ENCODE data around the gene LRTM1. TPM values are rescaled to one million over a fixed set of nuclear protein-coding genes. Genes with fewer than 3 reads are reported as not detected.

LRTM1 gene
- total and polyA plus RNA-seq, 12 donors: not detected

DNA sequence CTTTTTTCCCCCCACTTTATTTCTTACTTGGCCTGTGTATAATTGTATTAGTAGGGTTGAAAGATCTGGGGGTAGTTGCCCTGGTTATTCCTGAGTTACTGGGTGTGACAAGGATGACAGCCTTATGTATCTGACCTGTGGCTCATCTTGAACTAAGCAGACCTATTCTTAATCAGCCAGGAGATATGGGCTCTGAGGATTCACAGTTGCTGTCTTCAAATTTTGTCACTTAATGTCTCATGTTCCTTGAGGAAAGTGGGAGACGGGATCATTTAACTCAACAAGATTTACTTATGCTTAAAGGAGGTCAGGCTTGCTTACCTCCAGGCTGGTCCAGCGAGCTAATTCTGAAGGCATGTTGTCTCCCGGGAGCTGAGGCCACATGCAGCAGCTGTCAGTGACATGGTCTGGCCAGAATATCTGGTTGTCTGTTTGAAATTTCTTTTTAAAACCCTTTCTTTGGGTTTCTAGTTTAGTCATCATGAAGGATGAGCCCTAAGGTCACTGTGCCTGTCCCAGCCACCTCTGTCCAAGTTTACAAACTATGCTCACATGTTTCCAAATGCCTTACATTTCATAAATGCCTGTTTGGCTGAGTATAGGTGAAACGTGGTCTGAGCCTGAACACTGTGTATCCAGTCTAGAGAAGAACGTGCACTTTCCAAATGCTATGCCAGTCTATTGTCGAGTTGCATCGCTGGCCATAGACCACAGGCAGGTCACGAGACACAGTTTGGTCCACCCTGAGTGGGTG lies 26.8 kb downstream of the LRTM1 start:
- TF ChIP-seq, protein P1, sequence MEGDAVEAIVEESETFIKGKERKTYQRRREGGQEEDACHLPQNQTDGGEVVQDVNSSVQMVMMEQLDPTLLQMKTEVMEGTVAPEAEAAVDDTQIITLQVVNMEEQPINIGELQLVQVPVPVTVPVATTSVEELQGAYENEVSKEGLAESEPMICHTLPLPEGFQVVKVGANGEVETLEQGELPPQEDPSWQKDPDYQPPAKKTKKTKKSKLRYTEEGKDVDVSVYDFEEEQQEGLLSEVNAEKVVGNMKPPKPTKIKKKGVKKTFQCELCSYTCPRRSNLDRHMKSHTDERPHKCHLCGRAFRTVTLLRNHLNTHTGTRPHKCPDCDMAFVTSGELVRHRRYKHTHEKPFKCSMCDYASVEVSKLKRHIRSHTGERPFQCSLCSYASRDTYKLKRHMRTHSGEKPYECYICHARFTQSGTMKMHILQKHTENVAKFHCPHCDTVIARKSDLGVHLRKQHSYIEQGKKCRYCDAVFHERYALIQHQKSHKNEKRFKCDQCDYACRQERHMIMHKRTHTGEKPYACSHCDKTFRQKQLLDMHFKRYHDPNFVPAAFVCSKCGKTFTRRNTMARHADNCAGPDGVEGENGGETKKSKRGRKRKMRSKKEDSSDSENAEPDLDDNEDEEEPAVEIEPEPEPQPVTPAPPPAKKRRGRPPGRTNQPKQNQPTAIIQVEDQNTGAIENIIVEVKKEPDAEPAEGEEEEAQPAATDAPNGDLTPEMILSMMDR (IDR thresholded peaks at IDR 0.05): no peak
- no peaks in the 10 kb centered on the region for H3K27me3 ChIP-seq
- H3K4me3 ChIP-seq: no peak overlapping the region
- H3K36me3 ChIP-seq: no peaks in the 10 kb centered on the region
- H3K4me1 ChIP-seq: peaks cover 0 to 20% (median 9%) of the 10 kb centered on the region in 9 donors
- WGBS, 2 donors: 48 to 54% methylated on average over 8 of the region's 8 CpGs
- H3K9me3 ChIP-seq: peaks cover 0 to 6% (median 0%) of the 10 kb centered on the region in 11 donors
- ATAC-seq: peak; percentile 37 to 99 (median 58)
- intact Hi-C loops (cut with DNase I): no loop called here
- peak overlapping the region in 4 of 10 donors; percentile 37 to 66 (median 41) for H3K27ac ChIP-seq
- no peak for DNase-seq

DNA sequence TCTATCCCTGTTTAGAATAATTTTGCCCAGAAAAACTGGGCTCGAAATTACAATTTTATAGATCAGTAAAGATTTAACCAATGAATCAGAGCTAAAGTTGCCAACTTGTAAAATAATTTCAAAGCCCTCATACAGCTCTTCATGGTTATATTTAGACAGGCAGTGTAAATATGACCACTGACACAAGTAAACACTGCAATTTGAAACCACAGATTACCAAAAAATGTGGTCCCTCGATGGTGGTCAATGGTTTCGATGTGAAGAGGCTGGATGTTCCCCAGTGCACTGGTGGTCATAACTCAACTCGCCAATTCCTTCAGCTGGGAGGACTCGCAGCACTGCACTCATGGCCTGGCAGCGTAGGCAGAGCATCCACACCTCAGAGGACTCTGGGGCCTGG lies 28.6 kb downstream of the LRTM1 start:
- WGBS, 2 donors: 80 to 89% methylated on average over 6 of the region's 6 CpGs
- Histone ChIP-seq H3K27me3 (no peaks in the 10 kb centered on the region), H3K27ac (no peak overlapping the region), H3K4me3 (no peak overlapping the region), H3K36me3 (no peaks in the 10 kb centered on the region), H3K4me1 (peaks cover 0 to 20% (median 9%) of the 10 kb centered on the region in 9 donors), H3K9me3 (peaks cover 0 to 6% (median 0%) of the 10 kb centered on the region in 11 donors)
- ATAC-seq (no peak), DNase-seq (no peak)
- TF ChIP-seq, protein P1 (IDR thresholded peaks at IDR 0.05): no peak
- intact Hi-C loops (cut with DNase I): no loop called here

DNA sequence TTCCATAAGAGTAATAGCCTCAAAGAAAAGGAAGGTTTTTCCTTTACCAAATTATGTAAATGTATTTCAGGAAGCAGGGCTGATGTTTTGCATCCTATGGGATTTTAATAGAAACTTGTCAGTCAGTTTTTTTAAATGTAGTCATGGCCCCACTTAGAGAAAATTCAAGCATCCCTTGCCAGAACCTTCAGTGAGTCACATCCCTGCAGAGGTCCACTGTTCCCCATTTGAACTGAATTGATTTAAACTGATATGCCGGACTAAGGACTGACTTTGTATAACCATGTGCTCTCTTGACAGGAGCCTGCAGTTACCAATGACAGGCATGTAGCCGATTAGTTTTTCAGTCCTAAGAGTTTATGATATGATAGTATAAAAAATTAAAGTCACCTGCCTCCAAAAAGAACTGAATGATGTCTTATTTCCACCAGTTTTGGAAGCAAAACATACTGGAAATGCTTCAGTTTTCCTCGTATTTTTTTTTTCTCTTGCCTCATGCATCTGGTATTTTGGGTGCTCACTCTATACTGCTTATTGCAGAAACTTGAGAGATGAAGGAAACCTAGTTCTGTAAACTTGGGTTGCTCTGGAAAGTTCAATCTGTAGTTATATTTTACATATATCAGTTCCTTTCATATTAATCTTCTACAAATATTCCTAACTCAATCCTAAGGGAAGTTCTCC lies 30.7 kb downstream of the LRTM1 start:
- no peak overlapping the region for H3K4me3 ChIP-seq
- H3K27me3 ChIP-seq: no peaks in the 10 kb centered on the region
- H3K9me3 ChIP-seq: no peaks in the 10 kb centered on the region
- H3K36me3 ChIP-seq: no peaks in the 10 kb centered on the region
- intact Hi-C loops (cut with DNase I): no loop called here
- H3K4me1 ChIP-seq: peaks cover 0 to 19% (median 10%) of the 10 kb centered on the region in 9 donors
- TF ChIP-seq, protein P1 (IDR thresholded peaks at IDR 0.05): no peak
- no peak overlapping the region for H3K27ac ChIP-seq
- 56 to 69% methylated on average over 3 of the region's 3 CpGs for WGBS, 2 donors
- DNase-seq: no peak
- ATAC-seq: peak in 1 of 8 donors; percentile 33

DNA sequence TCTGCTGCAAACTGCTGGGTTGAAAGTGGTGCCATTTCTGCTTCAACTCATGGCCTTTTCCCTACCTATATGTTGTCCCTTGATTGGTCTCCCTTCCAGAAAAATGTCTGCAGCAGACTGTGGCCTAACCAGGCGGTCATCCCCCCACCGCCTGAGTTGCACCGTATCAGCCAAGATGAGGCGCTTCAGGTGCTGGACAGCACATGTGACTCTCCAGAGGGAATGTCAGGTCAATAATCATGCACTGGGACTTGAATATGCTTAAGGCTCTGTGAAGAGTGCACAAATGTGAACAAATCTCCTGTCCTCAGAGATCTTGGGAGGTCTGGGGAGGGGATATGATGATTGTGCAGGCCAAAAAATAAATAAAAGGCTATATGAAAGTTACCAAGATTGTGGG lies 32.2 kb downstream of the LRTM1 start:
- TF ChIP-seq, protein P1 (IDR thresholded peaks at IDR 0.05): no peak
- intact Hi-C loops (cut with DNase I): no loop called here
- Histone ChIP-seq H3K27ac (no peak overlapping the region), H3K4me1 (peaks cover 0 to 15% (median 10%) of the 10 kb centered on the region in 9 donors), H3K4me3 (no peak overlapping the region), H3K9me3 (no peaks in the 10 kb centered on the region), H3K36me3 (no peaks in the 10 kb centered on the region), H3K27me3 (no peaks in the 10 kb centered on the region)
- WGBS, 2 donors: 93 to 95% methylated on average over 4 of the region's 4 CpGs
- ATAC-seq: no peak
- DNase-seq: no peak

Data from heart right ventricle (tissue), 16 donors.